Retinal pigment epithelial cell (primary cell): ENCODE data around the gene DNAH14.
"Not testable (repeated sequence)": the region's sequence is repeated elsewhere in the genome, so short reads cannot be mapped to it uniquely, and the experiment has no call there.

Experiments used
- DNase-seq: peaks from one replicate; pipeline ENCODE4 v3.0.0-alpha.2; 2010; ENCODE audit warnings: low read depth
- H3K4me3 ChIP-seq: 2 replicates; pipeline ENCODE4 v1.5.1; 2011; ENCODE audit warnings: mild to moderate bottlenecking, low read length, control low read depth, moderate library complexity
- TF ChIP-seq, protein P1 (sequence below): conservative IDR thresholded peaks from 2 replicates; pipeline ENCODE4 v1.5.1; 2011; ENCODE audit warnings: low read depth, low read length, control low read depth, inconsistent platforms

Gene DNAH14

DNA sequence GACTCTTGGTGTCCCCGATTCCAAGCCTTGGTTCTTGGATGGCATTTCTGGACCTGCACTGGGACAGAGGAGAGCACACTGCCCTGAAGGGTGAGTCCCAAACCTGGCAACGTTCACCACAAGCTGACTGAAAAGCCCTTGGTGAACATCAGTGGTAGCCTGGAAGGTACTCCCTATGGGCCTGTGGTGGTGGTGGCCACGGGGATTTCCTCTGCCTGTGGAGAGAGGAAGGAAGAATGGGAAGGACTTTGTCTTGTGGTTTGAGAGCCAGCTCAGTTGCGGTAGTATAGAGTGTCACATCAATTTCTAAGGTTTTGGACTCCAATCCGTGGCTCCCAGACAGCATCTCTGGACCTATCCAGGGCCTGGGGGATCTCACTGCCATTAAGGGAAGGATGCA, 50.7 kb downstream of the DNAH14 start:
- TF ChIP-seq, protein P1, sequence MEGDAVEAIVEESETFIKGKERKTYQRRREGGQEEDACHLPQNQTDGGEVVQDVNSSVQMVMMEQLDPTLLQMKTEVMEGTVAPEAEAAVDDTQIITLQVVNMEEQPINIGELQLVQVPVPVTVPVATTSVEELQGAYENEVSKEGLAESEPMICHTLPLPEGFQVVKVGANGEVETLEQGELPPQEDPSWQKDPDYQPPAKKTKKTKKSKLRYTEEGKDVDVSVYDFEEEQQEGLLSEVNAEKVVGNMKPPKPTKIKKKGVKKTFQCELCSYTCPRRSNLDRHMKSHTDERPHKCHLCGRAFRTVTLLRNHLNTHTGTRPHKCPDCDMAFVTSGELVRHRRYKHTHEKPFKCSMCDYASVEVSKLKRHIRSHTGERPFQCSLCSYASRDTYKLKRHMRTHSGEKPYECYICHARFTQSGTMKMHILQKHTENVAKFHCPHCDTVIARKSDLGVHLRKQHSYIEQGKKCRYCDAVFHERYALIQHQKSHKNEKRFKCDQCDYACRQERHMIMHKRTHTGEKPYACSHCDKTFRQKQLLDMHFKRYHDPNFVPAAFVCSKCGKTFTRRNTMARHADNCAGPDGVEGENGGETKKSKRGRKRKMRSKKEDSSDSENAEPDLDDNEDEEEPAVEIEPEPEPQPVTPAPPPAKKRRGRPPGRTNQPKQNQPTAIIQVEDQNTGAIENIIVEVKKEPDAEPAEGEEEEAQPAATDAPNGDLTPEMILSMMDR = no peak
- no peak overlapping the region for H3K4me3 ChIP-seq
- no peak for DNase-seq

DNA sequence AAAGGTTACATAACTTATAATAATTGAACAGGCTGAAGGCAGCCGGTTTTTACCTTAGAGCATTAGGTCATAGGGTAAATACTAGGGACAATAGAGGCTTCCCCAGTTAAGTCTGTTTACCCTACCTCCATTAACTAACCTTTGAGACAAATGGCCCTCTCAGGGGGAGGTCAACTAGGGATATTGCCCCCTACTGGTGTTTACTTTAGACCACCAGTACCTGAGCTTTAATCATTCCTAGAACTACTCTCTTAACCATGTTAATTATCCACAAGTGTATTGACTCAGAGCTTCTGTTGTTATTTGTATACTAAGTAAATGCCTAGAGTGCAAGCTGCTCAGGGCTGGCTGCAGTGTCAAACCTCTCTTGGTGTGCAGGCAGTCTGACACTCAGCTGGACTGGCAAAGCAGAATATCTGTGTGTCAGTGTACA, 52.5 kb downstream of the DNAH14 start:
- not testable (repeated sequence) for H3K4me3 ChIP-seq, DNase-seq

DNA sequence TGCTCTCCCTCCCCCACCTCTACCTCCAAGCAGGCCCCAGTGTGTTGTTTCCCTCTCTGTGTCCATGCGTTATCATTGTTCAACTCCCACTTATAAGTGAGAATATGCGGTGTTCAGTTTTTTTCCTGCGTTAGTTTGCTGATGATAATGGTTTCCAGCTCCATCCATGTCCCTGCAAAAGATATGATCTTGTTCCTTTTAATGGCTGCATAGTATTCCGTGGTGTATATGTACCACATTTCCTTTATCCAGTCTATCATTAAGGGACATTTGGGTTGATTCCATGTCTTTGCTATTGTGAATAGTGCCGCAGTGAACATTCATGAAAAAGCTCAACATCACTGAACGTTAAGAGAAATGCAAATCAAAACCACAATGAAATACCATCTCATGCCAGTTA, 58.6 kb downstream of the DNAH14 start:
- no peak overlapping the region for H3K4me3 ChIP-seq
- no peak for DNase-seq
- TF ChIP-seq, protein P1 = no peak

DNA sequence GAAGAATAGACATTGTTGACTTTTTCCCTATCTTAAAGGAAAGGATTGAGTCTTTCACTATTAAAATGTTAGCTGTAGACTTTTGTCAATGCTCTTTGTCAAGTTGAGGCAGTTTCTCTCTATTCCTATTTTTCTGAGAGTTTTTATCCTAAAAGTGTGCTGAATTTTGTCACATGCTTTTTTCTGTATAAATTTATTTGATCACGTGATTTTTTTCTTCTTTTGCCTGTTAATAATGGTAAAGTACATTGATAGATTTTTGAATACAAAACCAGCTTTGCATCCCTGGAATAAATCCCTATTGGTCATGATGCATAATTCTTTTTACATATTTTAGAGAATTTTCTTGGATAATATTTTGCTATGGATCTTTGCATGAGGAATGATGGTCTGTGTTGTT, 60.1 kb downstream of the DNAH14 start:
- no peak for DNase-seq
- TF ChIP-seq, protein P1 = no peak

DNA sequence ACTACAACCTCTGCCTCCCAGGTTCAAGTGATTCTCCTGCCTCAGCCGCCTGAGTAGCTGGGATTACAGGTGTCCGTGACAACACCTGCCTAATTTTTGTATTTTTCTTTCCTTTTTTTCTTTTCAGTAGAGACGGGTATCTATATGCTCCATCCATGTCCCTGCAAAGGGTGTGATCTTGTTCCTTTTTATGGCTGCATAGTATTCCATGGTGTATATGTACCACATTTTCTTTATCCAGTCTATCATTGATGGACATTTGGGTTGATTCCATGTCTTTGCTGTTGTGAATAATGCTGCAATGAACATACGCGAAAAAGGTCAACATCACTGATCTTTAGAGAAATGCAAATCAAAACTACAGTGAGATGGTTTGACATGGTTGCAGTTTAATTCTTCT, 62.1 kb downstream of the DNAH14 start:
- DNase-seq, H3K4me3 ChIP-seq: not testable (repeated sequence)

More for the DNA sequence above, 60.1 kb downstream of the DNAH14 start:
- H3K4me3 ChIP-seq = no peak overlapping the region

DNA sequence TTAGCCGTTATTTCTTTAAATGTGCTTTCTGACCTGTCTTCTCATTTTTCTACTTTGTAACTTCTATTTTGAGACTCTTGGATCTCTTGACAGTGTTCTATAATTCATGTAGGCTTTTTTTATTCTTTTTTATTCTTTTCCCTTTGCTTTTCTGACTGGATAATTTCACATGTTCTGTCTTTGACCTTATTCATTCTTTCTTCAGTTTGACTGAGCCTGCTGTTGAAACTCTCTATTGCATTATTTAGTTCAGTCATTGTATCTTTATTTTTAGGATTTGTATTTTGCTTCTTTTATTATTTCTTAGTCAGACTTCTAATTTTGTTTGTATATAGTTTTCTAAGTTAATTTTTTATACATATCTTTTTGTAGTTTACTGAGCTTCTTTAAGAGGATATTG, 66.1 kb downstream of the DNAH14 start:
- no peak overlapping the region for H3K4me3 ChIP-seq
- TF ChIP-seq, protein P1 = no peak
- DNase-seq = no peak

DNA sequence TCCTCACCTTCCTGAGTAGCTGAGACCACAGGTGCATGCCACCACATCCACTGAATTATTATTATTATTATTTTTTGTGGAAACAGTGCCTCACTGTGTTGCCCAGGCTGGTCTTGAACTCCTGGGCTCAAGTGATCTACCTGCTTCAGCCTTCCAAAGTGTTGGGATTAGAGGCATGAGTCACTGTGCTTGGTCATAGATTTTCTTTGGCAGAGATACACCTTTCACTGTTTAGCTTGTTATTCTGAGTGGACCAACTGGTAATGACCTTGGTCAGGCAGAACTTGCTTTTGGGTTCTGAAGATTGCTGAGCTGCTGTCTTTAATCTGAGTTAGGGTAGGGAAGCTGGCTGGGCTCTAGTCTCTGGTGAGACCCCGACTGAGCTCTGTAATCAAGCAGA, 66.8 kb downstream of the DNAH14 start:
- H3K4me3 ChIP-seq = no peak overlapping the region
- no peak for DNase-seq
- TF ChIP-seq, protein P1 = no peak

DNA sequence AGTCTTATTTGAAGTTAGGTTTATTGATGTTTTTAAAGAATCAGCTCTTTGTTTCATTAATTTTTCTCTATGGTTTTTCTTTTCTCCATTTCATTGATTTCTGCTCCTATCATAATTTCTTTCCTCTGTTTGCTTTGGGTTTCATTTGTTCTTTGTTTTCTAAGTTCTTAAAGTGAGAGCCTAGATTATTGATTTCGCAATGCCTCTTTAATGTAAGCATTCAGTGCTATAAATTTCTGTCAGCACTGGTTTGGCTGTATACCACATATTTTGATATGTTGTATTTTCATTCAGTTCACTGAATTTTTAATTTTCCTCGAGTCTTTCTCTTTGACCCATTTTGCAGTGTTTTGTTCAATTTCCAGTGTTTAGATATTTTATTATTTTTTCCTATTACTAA, 68.7 kb downstream of the DNAH14 start:
- TF ChIP-seq, protein P1 = no peak
- DNase-seq = no peak

More for the DNA sequence above, 68.7 kb downstream of the DNAH14 start:
- no peak overlapping the region for H3K4me3 ChIP-seq
